ENCODE measurements around the gene MYO18B.

The MYO18B gene

DNA sequence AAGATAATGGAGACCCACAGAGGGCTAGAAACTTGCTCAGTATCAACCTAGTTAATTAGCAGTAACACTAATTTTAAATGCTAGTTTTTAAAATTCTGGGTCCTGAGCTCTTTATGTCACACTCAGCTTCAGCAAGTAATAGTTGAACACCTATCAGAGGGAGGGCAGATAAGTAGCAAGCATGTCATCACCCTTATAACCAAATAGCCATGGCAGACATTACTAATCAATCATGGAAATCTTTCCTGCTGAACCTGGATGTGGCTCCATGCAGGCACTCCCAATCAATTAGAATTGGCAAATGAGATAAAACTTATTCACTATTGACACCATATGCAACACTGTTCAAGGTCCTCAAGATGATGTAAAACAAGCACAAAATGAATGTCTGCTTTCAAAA lies 315.7 kb downstream of the MYO18B start:
- H3K27ac ChIP-seq, result no peak overlapping the region
- DNase-seq (ENCODE audit: low read depth, low spot score), result no peak

DNA sequence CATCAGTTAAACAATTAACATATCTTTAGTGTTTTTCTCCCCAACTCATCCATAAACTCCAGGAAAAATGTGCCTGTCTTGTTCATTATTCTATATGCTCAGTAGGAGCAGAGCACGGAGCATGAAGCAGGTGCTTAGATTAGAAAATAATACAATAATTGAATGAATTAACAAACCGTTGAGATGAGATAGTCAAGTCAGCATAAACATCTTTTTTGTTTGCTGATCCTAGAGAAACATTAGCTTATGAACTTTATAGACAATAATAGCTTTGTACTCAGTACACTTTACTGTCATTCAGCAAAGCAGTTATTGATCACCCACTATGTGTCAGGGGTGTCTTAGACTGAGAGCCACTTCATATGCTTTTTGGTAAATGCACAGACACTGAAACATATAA lies 322.1 kb downstream of the MYO18B start:
- no peak for DNase-seq (ENCODE audit: low read depth, low spot score)
- no peak overlapping the region for H3K27ac ChIP-seq

DNA sequence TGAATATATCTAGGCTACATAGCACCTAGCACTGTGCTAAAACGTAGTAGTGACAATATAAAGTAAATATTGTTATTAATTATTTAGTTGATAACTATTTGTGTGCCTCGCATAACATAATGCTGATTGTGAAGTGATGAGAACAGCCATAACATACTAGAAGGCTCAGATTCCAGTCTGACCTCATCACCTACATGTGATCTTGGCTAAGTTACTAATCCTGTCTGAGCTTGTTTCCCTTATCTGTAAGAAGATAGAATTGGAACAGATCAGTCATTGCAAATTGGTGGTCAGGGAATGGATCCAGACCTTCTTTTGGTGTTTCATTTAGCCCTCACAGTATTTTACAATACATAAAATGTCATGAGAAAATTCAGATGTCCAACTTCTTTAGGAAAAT lies 323.9 kb downstream of the MYO18B start:
- DNase-seq (ENCODE audit: low read depth, low spot score), result peak; percentile 18
- H3K27ac ChIP-seq, result no peak overlapping the region

DNA sequence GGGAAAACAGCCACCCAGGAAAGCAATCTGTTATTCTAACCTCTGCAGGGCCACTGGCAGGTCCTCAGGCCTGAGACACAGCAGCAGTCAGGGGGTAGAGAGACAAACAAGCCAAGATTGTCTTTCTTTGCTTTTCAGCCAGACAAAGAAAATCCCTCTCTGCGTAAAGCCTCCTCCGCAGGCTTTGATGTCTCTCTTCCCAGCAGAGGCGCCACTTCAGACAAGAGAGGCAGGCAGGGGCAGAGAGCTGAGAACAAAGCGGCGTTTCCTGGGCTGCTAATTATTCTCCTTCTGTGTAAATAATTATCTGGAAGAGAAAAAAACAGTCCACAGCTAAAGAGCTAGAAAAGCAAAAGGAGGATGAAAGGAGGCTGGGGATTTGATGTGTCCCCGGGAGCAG lies 324.5 kb downstream of the MYO18B start:
- no peak for DNase-seq (ENCODE audit: low read depth, low spot score)
- H3K27ac ChIP-seq, result no peak overlapping the region

DNA sequence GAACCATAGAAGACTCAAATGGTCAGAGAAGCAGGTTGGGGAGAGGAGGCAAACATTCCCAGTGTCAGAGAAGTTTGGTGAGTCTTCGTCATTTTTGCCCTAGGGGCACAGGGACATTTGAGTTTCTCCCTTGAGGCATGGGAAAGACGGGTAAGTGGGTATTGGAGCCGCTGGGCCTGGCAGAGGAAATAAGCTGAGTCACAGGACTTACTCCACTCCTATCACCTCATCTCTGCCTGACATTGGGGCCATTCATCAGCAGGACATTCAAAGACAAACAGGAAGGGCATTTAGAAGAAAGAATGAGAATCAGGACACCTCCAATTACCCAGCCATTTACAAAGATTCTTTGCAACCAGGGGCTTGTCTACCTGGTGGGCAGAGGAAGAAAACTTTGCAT lies 326.6 kb downstream of the MYO18B start:
- no peak for DNase-seq (ENCODE audit: low read depth, low spot score)
- H3K27ac ChIP-seq, result no peak overlapping the region

DNA sequence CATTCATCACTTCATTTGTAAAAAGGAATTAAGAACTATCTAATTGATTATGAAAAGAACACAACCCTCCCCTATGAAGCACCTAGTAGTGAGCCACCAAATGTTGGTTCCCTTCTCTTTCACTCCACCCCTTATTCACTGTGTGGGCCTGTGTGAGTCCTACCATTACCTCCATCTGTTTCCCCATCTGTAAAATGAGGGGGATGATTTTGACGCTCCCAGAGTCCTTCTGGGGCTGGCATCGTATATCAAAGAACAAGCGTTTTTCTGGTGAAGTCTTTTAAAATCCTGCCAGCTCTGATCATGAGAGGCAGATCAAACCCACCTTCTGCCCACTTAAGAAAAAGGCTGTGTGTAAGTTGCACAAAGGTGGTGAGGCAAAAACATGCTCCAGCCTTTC lies 330.6 kb downstream of the MYO18B start:
- no peak for DNase-seq (ENCODE audit: low read depth, low spot score)
- H3K27ac ChIP-seq, result no peak overlapping the region

DNA sequence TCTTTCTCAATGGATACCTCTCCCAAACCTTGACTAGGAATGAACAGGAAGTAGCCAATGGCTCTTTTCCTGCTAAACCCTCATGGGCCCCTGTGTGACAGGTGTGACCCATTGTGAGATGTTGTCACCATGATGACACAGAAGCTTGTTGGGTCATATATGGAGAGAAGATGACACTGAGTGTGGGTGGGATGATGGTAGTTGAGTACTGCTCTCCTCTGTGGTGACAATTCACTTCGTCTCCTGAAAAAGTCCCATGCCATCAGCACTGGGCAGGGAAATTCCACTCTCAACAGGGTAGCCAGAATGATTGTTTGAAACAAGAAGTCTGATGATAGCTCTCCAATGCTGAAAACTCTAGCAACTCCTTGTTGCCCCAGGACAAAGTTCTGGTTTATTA lies 333.3 kb downstream of the MYO18B start:
- H3K27ac ChIP-seq, result no peak overlapping the region
- DNase-seq (ENCODE audit: low read depth, low spot score), result no peak

DNA sequence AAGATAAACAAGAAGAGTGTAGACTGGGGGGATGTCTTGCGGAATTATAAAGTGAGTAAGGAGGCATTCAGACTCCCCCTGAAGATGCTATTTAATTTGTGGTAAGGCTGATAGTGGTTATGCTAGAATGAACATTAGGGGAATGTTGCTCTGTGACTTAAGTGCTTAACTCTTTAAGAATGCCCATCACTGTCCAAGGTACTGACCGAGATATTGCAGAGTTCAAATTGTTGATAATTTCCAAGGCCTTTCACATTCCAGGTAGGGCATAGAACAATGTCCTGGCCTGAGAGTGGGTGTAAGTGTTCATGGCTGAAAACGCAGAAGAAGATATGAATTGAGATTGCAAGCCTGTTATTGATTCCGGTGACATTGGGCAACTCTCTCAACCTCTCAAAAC lies 337.0 kb downstream of the MYO18B start:
- DNase-seq (ENCODE audit: low read depth, low spot score), result no peak
- H3K27ac ChIP-seq, result no peak overlapping the region
